ENCODE measurements around the gene SERINC3.

Gene SERINC3

GRCh38 chr20:44544263-44544662 is 22.4 kb upstream of the SERINC3 start:
- no peak overlapping the region for H3K4me3 ChIP-seq (ENCODE audit: low read depth, low read length)
- DNase-seq (ENCODE audit: low read depth): no peak

DNA sequence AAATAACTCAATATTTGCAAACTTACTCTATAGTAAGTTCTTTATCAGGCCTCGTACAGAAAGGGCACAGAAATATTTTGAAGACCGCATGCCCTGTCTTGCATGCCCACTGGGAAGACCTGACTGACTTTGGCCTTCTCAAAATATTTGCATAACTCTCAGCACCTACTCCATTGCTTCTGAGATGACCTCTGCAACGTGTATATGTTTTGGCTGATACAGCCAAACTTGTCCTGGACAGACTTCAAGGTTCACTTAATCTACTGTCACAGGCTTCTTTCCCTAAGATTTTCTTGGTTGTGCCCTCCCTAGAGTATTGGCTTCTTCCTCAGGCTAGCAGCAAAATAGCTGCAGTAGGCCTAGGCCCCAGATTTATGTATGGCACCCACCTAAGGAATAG is 21.5 kb upstream of the SERINC3 start:
- TF ChIP-seq, protein P1, sequence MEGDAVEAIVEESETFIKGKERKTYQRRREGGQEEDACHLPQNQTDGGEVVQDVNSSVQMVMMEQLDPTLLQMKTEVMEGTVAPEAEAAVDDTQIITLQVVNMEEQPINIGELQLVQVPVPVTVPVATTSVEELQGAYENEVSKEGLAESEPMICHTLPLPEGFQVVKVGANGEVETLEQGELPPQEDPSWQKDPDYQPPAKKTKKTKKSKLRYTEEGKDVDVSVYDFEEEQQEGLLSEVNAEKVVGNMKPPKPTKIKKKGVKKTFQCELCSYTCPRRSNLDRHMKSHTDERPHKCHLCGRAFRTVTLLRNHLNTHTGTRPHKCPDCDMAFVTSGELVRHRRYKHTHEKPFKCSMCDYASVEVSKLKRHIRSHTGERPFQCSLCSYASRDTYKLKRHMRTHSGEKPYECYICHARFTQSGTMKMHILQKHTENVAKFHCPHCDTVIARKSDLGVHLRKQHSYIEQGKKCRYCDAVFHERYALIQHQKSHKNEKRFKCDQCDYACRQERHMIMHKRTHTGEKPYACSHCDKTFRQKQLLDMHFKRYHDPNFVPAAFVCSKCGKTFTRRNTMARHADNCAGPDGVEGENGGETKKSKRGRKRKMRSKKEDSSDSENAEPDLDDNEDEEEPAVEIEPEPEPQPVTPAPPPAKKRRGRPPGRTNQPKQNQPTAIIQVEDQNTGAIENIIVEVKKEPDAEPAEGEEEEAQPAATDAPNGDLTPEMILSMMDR (conservative IDR thresholded peaks at IDR 0.05; ENCODE audit: low read depth, low read length): no peak
- no peak overlapping the region for H3K4me3 ChIP-seq (ENCODE audit: low read depth, low read length)
- no peak for DNase-seq (ENCODE audit: low read depth)

More at GRCh38 chr20:44544263-44544662, 22.4 kb upstream of the SERINC3 start:
- TF ChIP-seq, protein P1 (conservative IDR thresholded peaks at IDR 0.05; ENCODE audit: low read depth, low read length): no peak

DNA sequence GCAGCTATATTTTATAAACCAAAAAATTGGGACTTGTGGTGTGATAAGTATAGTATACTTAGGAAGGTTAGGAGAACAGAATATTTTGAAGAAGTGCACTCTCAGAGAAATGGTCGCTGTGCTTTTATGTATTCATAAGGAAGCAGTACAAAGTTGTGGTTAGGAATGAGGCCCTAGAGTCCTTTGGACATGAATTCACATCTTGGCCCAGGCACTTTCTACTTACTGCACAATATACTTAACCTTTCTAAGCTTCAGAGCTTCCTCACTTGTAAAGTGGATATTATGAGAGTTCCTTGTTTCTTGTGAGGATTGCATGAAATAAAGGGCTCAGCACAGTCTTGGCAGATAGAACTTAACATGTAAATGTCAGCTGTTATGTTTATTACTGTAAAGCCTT is 21.0 kb upstream of the SERINC3 start:
- TF ChIP-seq, protein P1 (conservative IDR thresholded peaks at IDR 0.05; ENCODE audit: low read depth, low read length): no peak
- DNase-seq (ENCODE audit: low read depth): no peak
- no peak overlapping the region for H3K4me3 ChIP-seq (ENCODE audit: low read depth, low read length)

- TF ChIP-seq, protein P1 (conservative IDR thresholded peaks at IDR 0.05; ENCODE audit: low read depth, low read length): no peak
- H3K4me3 ChIP-seq (ENCODE audit: low read depth, low read length): no peak overlapping the region
- DNase-seq (ENCODE audit: low read depth): no peak
Measured at GRCh38 chr20:44541992-44542391, 20.1 kb upstream of the SERINC3 start.

DNA sequence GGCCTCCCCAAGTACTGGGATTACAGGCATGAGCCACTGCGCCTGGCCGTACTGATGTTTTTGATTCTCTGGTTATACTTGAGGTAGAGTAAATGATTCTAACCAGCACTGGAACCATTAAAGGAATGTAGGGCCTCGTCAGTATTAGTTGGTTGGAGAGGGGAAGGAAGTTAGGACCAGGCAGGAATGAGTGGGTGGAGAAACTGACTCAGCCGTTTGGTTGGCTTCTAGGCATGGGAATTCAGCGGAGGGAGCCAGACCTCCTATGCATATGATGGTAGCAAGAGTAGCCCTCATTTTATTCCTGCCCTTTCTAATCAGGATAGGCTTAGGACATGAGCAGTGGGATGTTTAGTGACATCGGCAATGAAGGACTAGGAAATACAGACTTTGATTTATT is 19.0 kb upstream of the SERINC3 start:
- DNase-seq (ENCODE audit: low read depth): peak; percentile 50
- no peak overlapping the region for H3K4me3 ChIP-seq (ENCODE audit: low read depth, low read length)

DNA sequence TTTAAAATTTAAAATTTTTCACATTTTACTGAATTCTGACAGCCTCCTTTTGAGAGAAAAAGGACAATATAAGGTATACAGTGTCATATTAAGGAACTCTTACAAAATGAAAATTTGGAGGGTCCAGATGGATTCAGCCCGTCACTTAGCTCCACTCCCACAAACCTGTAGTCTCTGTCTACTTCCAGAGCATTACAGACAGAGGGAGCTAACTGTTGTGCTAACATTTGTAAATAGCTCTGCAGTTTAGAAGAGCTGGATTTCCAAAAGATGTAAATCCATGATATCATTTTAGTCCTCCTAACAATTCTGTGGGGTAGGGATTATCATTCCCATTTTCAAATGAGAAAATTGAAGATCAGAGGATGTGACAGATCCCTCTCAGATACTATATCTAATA is 16.1 kb upstream of the SERINC3 start:
- TF ChIP-seq, protein P1 (conservative IDR thresholded peaks at IDR 0.05; ENCODE audit: low read depth, low read length): peak; percentile 54
- peak; percentile 52 for DNase-seq (ENCODE audit: low read depth)
- H3K4me3 ChIP-seq (ENCODE audit: low read depth, low read length): no peak overlapping the region

More for the DNA sequence above, 19.0 kb upstream of the SERINC3 start:
- TF ChIP-seq, protein P1 (conservative IDR thresholded peaks at IDR 0.05; ENCODE audit: low read depth, low read length): no peak

- no peak overlapping the region for H3K4me3 ChIP-seq (ENCODE audit: low read depth, low read length)
- DNase-seq (ENCODE audit: low read depth): no peak
- TF ChIP-seq, protein P1 (conservative IDR thresholded peaks at IDR 0.05; ENCODE audit: low read depth, low read length): no peak
Measured at GRCh38 chr20:44536175-44536574, 14.3 kb upstream of the SERINC3 start.
